Non-pigmented ciliary epithelial cell (primary cell): ENCODE results near the gene NCLN.
"Not testable (repeated sequence)": the region's sequence is repeated elsewhere in the genome, so short reads cannot be mapped to it uniquely, and the experiment has no call there.

ENCODE experiments used
- DNase-seq: peaks from one replicate; pipeline ENCODE4 v3.0.0-alpha.2; 2010; ENCODE audit warnings: low read depth

Gene NCLN

GRCh38 chr19:3183721-3184641, 1.7 kb upstream of the NCLN start:
- DNase-seq: no peak

DNA sequence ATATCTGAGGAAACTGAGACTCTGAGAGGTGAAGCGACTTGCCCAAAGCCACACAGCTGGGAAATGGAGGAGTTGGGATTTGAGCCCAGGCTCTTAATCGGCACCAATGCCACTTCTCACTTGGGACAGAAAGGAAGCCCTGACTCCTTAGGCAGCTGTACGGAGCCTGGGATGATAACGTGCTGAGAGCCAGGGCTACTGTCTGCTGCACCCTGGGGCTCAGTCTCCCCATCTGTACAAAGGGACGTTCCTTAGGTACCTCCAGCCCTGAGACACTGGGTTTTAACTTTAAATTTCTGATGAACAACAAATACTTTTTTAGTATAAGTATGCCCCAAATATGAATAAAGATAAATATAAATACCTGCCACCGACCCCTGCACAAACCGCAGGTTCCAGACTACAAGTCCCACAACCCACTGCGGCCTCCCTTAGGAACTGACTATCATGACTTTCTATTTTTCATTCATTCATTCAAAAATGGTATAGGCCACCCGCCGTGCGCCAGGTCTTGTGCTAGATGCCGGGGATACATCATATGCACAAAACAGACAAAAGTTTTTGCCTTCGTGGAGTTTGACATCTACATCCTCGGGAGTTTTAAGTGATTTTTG, 776 bp upstream of the NCLN start:
- peak; percentile 14 for DNase-seq

DNA sequence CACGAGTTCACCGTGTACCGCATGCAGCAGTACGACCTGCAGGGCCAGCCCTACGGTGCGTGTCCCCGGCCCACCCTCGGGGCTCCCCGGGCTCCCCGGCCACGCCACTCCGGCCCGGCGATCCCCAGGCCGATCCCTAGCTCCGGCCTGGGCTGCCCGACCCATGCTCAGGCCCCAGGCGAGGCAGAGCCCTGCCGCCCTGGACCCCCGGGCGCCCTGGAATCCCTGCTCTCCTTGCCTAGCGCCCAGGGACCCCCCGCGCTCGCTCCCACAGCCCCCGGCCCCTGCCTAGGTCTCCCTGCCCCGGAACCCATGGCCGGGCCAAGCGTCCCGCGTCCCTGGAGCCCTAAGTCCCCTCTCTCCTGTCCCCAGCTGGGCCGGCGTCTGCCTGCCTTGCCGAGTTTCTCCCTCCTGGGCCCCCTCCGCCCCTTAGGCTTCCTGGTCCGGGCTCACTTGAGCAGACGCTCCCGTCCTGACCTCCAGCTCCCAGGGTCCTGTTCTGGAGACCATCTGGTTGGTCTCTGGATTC, 494 bp downstream of the NCLN start:
- no peak for DNase-seq

GRCh38 chr19:3186891-3187661, 1.3 kb downstream of the NCLN start:
- DNase-seq: no peak

DNA sequence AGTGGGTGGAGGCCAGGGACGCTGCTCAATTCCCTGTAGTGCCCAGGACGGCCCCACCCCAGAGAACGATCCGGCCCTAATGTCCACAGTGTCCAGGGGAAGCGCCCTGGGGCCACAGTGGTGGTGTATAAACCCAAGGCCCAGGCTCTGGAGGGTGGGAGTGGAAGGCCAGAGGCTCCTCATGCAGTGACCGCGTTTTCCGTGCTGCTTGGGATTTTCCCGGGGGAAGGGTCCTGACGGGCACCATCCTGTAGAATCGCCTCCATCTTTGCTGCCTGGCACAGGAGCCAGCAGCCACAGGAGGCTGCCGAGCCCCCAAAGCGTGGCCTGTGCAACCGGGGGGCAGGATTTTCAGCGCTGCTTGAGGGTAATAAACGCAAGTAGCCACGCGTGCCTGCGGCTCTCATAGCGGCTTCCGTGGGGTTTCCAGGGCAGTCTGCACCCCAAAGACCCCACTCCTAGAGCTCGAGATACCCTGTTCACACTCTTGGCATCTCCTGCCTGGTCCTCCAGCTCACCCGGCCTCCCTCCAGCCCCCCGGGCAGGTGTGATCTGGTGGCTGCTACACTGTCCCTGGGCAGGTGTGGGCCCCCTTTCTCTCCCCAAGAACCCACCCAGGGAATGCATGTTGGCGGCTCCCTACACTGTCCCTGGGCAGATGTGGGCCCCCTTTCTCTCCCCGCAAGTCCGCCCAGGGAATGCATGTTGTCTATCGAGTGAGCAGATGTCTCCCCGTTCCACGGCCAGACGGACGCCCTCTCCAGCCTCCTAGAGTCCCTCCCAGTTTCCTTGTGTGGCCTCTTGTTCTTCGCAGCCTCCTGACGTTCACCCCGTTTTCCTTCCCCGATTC, 2.2 kb downstream of the NCLN start:
- DNase-seq: no peak

DNA sequence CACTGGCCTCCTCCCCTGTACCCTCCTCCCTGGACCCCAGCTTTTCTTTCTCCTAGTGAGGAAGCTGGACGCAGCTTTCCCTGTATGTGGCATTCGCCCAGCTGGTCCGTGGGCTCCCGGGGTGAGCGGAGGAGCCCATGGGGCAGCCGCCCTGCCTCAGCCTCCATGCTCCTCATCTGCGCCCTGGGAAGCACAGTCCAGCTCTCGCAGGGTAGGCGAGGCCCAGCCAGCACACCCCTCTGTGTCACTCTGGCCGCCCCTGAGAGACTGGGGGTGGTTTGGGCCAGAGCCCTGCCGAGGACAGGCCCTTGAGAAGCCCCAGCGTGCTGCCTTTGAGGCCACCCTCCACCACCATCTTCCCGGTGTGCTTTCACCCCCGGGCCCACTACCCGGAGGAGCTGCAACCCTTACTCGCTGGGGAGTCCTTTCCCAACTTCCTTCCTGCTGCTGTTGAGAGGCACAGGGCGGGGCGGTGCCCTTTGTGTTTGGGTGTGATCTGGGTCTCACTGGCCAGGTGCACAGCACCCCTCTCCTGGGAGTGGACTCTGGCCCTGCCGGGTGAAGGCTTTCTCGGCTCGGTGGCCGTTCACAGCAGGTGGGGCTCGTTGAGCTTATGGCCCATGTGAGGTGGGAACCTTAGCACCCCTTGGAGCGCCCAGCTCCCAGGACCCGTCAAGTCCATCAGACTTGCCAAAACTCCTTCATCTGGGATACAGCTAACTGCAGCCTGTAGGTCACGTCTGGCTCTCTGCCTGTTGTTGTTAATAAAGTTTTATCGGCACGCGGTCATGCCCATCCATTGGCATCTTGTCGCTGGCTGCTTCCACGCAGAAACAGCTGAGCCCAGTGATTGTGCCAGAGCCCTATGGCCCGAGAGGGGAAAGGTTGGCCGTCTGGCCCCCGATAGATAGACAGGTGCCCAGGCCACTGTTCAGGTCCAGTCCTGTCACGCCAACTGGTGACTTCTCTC, 3.2 kb downstream of the NCLN start:
- DNase-seq: no peak

GRCh38 chr19:3189702-3190469, 4.2 kb downstream of the NCLN start:
- DNase-seq: no peak

DNA sequence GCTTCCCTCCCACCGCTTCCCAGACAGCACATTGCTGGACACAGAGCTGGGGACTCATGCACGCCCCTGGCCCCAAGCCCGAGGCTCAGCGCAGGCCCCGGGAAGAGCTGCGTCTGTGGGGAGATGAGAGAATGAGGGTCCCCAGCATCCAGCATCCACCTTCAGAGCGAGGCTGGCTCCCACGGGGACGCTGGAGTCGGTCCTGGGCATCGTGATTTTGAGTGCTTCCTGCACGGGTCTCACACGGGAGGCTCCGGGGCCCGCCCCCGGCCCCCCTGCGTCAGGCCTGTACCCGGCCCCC, 4.7 kb downstream of the NCLN start:
- no peak for DNase-seq

GRCh38 chr19:3190921-3191805, 5.4 kb downstream of the NCLN start:
- DNase-seq: no peak

DNA sequence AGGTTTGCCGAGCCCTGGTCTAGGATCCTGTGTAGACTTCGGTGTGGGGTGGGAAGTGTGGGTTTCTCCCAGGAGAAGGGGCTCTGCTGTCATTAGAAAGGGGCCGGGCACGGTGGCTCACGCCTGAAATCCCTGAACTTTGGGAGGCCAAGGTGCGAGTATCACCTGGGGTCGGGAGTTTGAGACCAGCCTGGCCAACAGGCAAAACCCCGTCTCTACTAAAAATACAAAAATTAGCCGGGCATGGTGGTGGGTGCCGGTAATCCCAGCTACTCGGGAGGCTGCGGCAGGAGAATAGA, 6.0 kb downstream of the NCLN start:
- DNase-seq: not testable (repeated sequence)

DNA sequence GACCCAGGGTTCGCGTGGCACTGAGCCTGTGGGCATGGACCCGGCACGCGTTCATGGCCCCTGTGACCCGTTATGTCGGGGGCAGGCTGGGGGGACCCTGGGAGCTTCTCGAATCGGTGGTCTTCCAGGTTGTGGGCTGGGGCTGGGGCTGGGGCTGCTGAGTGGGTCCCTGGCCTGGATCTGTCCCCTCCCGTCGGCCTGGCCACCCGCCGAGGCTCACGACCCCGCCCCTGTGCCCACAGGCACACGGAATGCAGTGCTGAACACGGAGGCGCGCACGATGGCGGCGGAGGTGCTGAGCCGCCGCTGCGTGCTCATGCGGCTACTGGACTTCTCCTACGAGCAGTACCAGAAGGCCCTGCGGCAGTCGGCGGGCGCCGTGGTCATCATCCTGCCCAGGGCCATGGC, 6.5 kb downstream of the NCLN start:
- no peak for DNase-seq

DNA sequence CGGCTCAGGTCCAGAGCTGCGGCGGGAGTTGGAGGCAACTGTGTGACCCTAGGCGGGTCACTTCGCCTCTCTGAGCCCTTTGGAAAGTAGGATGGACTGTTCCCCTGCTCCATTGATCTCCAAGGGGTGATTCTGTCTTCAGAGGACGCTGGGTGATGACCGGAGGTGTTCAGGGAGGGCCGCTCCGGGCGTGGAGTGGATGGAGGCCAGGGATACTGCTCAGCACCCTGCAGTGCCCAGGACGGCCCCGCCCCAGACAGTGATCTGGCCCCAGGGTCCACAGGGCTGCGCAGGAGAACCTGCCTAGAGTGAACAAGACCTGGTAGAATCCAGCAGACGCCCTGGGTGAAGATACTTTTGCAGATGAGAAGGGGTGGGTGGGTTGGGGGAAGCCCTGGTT, 7.0 kb downstream of the NCLN start:
- DNase-seq: no peak

- DNase-seq: no peak
Measured at GRCh38 chr19:3193256-3194105, 7.8 kb downstream of the NCLN start.

- DNase-seq: no peak
Measured at GRCh38 chr19:3194106-3195087, 8.7 kb downstream of the NCLN start.

DNA sequence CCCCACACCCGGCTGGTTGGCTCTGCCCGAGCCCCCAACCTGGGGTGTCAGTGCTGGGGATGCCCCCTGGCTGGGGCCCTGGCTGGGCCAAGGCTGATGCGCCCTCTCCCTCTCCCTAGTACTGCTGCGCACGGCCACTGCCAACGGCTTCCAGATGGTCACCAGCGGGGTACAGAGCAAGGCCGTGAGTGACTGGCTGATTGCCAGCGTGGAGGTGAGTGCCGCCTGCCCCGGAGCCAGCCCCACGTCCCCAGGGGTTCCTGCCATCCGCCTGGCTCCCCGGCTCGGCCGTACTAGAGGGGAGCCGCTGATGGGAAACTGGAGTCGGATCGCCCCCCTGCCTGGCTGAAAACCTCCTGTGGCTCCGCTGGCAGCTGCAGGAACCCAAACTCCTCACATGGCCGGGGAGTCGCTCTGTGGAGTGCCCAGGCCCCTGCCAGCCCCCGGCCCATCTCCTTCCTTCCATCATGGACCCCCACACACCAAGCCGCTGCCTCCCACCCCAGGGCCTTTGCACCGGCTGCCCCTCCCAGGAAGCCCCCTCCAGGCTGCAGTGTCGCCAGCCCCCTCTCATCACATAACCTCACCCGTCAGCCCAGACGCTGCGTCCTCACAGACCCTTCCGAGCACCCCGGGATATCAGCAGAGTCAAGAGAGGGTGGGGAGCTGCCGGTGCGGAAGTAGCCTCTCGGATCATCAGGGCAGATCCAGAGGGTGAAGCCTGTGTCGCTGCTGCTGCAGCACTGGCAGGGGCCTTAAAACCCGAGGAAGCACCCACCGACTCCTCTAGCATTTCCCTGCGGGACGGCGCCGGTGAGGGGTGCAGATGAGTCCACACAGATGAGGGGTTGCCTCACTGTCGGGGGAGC, 10.6 kb downstream of the NCLN start:
- DNase-seq: no peak

- DNase-seq: no peak
Measured at GRCh38 chr19:3196933-3197205, 11.1 kb downstream of the NCLN start.
